HUES6 (cell line): ENCODE data around the gene EHD4.

ENCODE experiments used
- H3K27ac ChIP-seq: 2 replicates; pipeline ENCODE4 v1.7.0; 2013; ENCODE audit warnings: low read depth, mild to moderate bottlenecking, low read length, inconsistent platforms
- H3K27me3 ChIP-seq: 2 replicates; pipeline ENCODE4 v1.6.1; 2013; ENCODE audit warnings: low read length; ENCODE audit not compliant: control insufficient read depth, insufficient read depth
- H3K36me3 ChIP-seq: 2 replicates; pipeline ENCODE4 v1.6.1; 2013; ENCODE audit warnings: low read length; ENCODE audit not compliant: control insufficient read depth, insufficient read depth
- H3K4me1 ChIP-seq: 2 replicates; pipeline ENCODE4 v1.6.1; 2013; ENCODE audit warnings: low read length; ENCODE audit not compliant: control insufficient read depth, insufficient read depth
- H3K4me3 ChIP-seq: 2 replicates; pipeline ENCODE4 v1.5.1; 2013; ENCODE audit warnings: low read depth, low read length
- H3K9ac ChIP-seq: one replicate; pipeline ENCODE4 v1.6.1; 2013; ENCODE audit warnings: mild to moderate bottlenecking, low read length
- H3K9me3 ChIP-seq: 2 replicates; pipeline ENCODE4 v1.6.1; 2013; ENCODE audit warnings: low read depth, low read length; ENCODE audit not compliant: control insufficient read depth, insufficient read depth

Gene EHD4

DNA sequence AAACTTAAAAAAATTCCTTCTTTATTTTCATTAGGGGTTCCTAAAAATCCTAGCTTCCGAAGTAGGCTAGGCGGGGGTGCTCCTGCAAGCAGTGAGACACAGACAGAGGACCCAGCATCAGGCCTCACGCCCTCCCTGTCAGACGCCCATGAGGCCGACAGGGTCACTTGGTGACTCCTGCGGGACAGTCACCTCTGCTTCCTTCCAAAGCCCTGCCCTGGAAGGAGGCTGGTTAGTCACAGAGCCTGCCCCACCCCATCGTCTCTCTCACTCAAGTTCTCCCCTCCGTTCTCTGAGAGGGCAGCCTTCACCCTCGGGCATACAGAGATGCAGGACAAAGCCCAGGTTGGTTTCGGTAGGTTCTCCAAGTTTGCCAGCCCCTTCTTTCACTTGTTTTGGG is 38.6 kb downstream of the EHD4 start:
- Histone ChIP-seq H3K9ac (no peak overlapping the region), H3K27me3 (no peaks in the 10 kb centered on the region), H3K9me3 (no peaks in the 10 kb centered on the region), H3K4me3 (no peak overlapping the region), H3K27ac (no peak overlapping the region), H3K4me1 (peaks cover 33% of the 10 kb centered on the region), H3K36me3 (no peaks in the 10 kb centered on the region)

GRCh38 chr15:41933326-41933725 is 39.0 kb downstream of the EHD4 start:
- Histone ChIP-seq H3K36me3 (no peaks in the 10 kb centered on the region), H3K4me1 (peaks cover 36% of the 10 kb centered on the region), H3K4me3 (no peak overlapping the region), H3K27me3 (no peaks in the 10 kb centered on the region), H3K27ac (no peak overlapping the region), H3K9me3 (no peaks in the 10 kb centered on the region), H3K9ac (no peak overlapping the region)

- no peak overlapping the region for H3K9ac ChIP-seq
- H3K36me3 ChIP-seq, result no peaks in the 10 kb centered on the region
- H3K27ac ChIP-seq, result no peak overlapping the region
- H3K4me3 ChIP-seq, result no peak overlapping the region
- H3K9me3 ChIP-seq, result no peaks in the 10 kb centered on the region
- no peaks in the 10 kb centered on the region for H3K27me3 ChIP-seq
- H3K4me1 ChIP-seq, result peaks cover 36% of the 10 kb centered on the region
Measured at GRCh38 chr15:41932511-41933289, 39.7 kb downstream of the EHD4 start.

- H3K4me1 ChIP-seq, result peaks cover 36% of the 10 kb centered on the region
- no peak overlapping the region for H3K9ac ChIP-seq
- no peak overlapping the region for H3K27ac ChIP-seq
Measured at GRCh38 chr15:41932101-41932500, 40.3 kb downstream of the EHD4 start.

GRCh38 chr15:41930867-41931222 is 41.5 kb downstream of the EHD4 start:
- Histone ChIP-seq H3K9me3 (no peaks in the 10 kb centered on the region), H3K4me1 (peaks cover 38% of the 10 kb centered on the region), H3K9ac (no peak overlapping the region), H3K27me3 (no peaks in the 10 kb centered on the region), H3K4me3 (no peak overlapping the region), H3K36me3 (no peaks in the 10 kb centered on the region), H3K27ac (no peak overlapping the region)

More at GRCh38 chr15:41932101-41932500, 40.3 kb downstream of the EHD4 start:
- H3K4me3 ChIP-seq, result no peak overlapping the region
- no peaks in the 10 kb centered on the region for H3K9me3 ChIP-seq
- no peaks in the 10 kb centered on the region for H3K27me3 ChIP-seq
- H3K36me3 ChIP-seq, result no peaks in the 10 kb centered on the region

GRCh38 chr15:41930221-41930866 is 42.0 kb downstream of the EHD4 start:
- Histone ChIP-seq H3K27ac (no peak overlapping the region), H3K4me3 (no peak overlapping the region), H3K27me3 (no peaks in the 10 kb centered on the region), H3K9me3 (no peaks in the 10 kb centered on the region), H3K36me3 (peaks cover 3% of the 10 kb centered on the region; the same call in 1 of the 2 replicates), H3K9ac (no peak overlapping the region), H3K4me1 (peaks cover 38% of the 10 kb centered on the region)

DNA sequence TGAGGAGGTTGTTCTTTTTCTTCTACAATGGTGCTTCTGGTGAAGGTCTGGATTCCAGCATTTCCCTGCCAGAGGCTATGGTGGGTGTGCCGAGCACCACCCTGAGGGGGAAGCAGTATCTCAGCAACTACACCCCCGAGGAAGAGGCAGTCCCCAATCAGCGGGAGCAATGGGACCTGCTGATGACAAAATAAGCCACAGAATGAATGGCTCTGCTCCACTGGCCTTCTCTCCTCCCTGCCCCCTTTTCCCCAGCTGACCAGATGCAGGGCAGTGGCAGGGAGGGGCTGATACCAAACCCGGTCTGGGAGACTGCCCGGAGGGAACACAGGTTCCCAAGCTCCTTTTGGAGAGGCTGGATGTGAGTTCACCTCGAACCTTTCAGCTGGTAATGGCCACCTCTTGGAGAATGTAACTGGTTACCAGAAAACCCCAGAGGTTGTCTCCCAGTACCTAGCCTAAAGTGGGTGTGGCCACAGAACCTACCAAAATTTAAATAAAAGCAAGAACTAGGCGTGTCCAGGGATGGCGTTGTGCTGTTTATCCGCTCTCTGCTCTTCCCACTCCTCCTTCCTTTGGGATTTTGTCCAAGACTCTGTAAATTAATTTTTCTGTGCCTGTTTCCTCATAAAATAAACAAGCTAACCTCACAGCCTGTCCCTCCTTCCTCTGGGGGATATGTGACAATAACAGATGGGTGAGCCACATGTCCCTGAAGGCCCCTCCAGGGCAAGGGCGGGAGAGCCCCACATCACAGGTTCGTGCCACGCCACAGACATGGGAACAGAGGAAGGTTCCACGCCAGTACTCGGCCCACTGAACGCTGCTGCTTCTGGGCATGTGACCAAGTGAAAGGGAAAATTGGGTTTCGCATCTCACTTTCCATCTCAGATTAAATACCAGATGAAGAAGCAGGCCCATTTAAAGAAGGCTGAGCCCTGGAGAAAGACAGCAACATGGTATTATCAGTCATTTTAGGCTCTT is 43.4 kb downstream of the EHD4 start:
- no peaks in the 10 kb centered on the region for H3K27me3 ChIP-seq
- peaks cover 5% of the 10 kb centered on the region; the same call in 1 of the 2 replicates for H3K36me3 ChIP-seq
- H3K4me3 ChIP-seq, result no peak overlapping the region
- H3K9ac ChIP-seq, result no peak overlapping the region
- H3K9me3 ChIP-seq, result no peaks in the 10 kb centered on the region
- no peak overlapping the region for H3K27ac ChIP-seq
- peaks cover 26% of the 10 kb centered on the region for H3K4me1 ChIP-seq

- Histone ChIP-seq H3K4me3 (no peak overlapping the region), H3K27me3 (no peaks in the 10 kb centered on the region), H3K9ac (no peak overlapping the region), H3K4me1 (peaks cover 18% of the 10 kb centered on the region), H3K27ac (no peak overlapping the region), H3K9me3 (no peaks in the 10 kb centered on the region), H3K36me3 (peaks cover 5% of the 10 kb centered on the region; the same call in 1 of the 2 replicates)
Measured at GRCh38 chr15:41928100-41928499, 44.3 kb downstream of the EHD4 start.

DNA sequence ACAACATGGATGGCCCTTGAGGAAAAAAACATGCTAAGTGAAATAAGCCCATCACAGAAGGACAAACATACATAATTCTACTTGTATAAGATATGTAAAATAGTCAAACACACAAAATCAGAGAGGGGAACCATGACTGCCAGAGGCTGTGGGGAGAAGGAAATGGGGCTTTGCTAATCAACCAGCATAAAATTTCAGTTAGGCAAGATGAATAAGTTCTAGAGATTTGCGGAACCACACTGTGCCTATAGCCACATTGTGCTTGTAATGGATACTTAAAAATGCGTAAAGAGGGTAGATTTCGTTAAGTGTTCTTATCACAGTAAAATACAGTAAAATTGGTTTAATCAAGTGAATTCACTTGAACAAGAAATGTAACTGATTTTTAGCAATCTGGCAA is 44.8 kb downstream of the EHD4 start:
- peaks cover 5% of the 10 kb centered on the region; the same call in 1 of the 2 replicates for H3K36me3 ChIP-seq
- H3K27me3 ChIP-seq, result no peaks in the 10 kb centered on the region
- no peak overlapping the region for H3K9ac ChIP-seq
- H3K4me3 ChIP-seq, result no peak overlapping the region
- H3K27ac ChIP-seq, result no peak overlapping the region
- no peaks in the 10 kb centered on the region for H3K9me3 ChIP-seq
- peaks cover 13% of the 10 kb centered on the region for H3K4me1 ChIP-seq

GRCh38 chr15:41926185-41927056 is 45.9 kb downstream of the EHD4 start:
- Histone ChIP-seq H3K4me3 (no peak overlapping the region), H3K4me1 (peaks cover 12% of the 10 kb centered on the region), H3K9me3 (no peaks in the 10 kb centered on the region), H3K36me3 (peaks cover 5% of the 10 kb centered on the region; the same call in 1 of the 2 replicates), H3K27me3 (no peaks in the 10 kb centered on the region), H3K9ac (no peak overlapping the region), H3K27ac (no peak overlapping the region)
